CD4-positive, alpha-beta T cell treated with Interferon alpha-2 for 1 hour (primary cell): ENCODE measurements around the gene BBS9.
A peak's percentile ranks its signal among the peaks of the same experiment; 100 is the strongest.
"Not testable (repeated sequence)": the region's sequence is repeated elsewhere in the genome, so short reads cannot be mapped to it uniquely, and the experiment has no call there.

ENCODE experiments used
- DNase-seq, 2 donors: peaks; one replicate each; pipeline ENCODE4 v3.0.0-alpha.2; 2020 to 2022

BBS9 gene

DNA sequence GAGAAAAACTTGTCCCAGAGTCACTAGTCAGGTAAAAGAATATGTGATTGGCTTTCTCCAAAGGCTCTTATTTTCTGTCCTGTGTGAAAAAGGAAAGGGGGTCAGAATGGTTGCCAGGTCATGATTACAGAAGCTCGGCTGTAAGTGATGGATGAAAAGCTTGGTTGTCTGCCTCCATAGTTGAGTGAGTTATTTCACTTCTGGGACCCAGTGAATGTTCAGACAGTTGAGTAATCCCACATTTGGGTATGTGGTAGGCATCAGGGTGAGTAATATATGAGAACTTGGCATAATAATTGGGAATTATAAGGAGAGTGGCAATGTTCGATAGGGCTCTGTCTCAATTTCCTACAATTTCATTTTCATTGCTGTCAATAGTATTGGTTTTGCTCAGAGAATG lies 72.5 kb downstream of the BBS9 start:
- no peak for DNase-seq

- DNase-seq = no peak
Observed at GRCh38 chr7:33210958-33211357, 81.6 kb downstream of the BBS9 start.

DNA sequence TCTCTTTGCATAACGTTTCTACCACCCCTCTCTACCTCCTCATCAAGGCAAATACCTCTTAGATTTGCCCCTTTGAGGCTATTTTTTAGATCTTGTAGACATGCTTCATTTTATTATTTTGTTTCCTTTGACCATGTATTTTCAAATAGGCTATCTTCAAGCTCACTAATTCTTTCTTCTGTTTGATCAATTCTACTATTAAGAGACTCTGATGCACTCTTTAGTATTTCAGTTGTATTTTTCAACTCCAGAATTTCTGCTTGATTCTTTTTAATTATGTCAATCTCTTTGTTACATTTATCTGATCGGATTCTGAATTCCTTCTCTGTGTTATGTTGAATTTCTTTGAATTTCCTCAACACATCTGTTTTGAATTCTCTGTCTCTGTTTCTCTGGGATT lies 82.8 kb downstream of the BBS9 start:
- no peak for DNase-seq

DNA sequence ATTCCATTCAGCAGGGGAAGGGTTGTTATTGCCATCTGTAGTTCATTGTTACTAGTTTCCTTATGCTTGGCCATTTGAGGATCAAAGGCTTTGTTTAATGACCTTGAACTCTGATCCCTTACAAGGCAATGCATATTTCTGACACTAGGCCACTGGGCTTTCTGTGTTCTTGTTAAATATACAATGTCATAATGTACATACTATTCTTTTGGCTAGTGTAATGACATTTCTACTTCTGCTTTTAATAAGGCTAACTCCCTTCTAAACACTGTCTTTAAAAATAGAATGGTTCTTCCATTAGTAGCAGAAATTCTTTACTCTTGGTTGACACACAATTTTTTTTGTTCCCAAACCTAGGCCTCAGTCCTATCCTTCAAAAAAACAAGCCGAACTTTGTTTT lies 86.6 kb downstream of the BBS9 start:
- DNase-seq = no peak

DNA sequence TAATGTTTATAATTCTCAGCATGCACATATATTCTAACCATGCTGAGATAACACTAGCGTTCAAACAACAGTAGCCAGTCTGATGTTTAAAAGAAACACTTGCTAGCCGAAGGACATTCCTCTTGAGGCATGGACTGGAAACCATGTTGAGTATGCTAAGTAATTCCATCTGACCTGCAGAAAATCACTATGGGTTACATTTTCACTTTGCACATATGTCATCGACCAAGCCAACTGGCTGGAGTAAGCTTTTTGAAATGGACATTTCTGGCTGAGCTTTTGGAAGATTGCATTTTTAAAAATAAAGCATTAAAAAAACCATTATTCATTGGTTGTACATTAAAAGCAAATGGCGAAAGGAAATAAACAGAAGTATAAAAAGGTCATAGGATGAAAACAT lies 88.2 kb downstream of the BBS9 start:
- DNase-seq = no peak

DNA sequence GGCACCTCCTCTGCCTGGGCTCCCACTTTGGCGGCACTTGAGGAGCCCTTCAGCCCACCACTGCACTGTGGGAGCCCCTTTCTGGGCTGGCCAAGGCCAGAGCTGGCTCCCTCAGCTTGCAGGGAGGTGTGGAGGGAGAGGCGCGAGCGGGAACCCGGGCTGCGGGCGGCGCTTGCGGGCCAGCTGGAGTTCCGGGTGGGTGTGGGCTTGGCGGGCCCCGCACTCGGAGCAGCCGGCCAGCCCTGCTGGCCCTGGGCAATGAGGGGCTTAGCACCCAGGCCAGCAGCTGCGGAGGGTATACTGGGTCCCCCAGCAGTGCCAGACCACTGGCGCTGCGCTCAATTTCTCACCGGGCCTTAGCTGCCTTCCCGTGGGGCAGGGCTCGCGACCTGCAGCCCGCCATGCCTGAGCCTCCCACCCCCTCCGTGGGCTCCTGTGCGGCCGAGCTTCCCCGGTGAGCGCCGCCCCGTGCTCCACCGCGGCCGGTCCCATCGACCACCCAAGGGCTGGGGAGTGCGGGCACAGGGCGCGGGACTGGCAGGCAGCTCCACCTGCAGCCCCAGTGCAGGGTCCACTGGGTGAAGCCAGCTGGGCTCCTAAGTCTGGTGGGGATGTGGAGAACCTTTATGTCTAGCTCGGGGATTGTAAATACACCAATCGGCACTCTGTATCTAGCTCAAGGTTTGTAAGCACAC lies 89.6 kb downstream of the BBS9 start:
- DNase-seq = not testable (repeated sequence)

GRCh38 chr7:33220231-33220630 lies 90.9 kb downstream of the BBS9 start:
- no peak for DNase-seq

- no peak for DNase-seq
Observed at GRCh38 chr7:33221390-33221789, 92.0 kb downstream of the BBS9 start.

DNA sequence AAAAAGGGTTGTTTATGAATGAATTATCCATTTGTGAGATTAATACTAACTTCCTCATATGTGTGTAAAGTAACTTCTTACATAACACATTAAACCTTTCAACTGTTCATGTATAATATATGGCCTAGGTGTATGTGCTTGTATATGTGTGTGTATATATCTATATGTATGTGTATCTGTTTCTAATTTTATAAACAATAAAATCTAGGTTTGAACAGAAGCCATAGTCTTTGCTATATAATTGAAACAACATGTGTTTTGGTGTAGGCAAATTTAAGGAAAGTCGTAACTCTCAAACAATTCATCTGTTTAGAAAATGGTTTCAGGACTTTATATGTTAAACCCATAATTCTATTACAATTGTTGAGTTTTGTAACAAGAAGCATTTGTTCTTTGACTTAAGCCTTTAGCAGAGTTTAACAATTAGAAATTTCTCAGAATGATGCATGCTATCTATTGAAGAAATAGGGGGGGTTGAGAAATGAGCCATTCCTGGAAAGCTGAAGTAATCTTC lies 103.3 kb downstream of the BBS9 start:
- DNase-seq = no peak

- DNase-seq = no peak
Observed at GRCh38 chr7:33233659-33234058, 104.3 kb downstream of the BBS9 start.

DNA sequence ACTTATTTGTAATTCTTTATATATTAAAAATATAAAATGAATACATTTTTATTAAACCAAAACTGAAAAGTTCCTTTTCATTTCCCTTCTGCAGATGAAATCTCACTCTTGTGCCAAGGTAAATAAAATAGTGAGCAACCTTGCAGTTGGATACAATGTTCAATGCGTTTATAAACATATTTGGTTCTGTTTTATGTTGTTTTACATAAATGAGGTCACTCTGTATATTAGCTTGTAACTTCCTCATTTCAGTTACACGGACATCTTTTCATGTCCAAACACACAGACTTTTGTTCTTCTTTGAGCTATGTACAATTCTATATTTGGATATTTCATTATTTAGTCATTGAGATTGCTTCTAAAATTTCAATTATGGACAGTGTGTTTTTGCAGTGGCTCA lies 107.7 kb downstream of the BBS9 start:
- no peak for DNase-seq

DNA sequence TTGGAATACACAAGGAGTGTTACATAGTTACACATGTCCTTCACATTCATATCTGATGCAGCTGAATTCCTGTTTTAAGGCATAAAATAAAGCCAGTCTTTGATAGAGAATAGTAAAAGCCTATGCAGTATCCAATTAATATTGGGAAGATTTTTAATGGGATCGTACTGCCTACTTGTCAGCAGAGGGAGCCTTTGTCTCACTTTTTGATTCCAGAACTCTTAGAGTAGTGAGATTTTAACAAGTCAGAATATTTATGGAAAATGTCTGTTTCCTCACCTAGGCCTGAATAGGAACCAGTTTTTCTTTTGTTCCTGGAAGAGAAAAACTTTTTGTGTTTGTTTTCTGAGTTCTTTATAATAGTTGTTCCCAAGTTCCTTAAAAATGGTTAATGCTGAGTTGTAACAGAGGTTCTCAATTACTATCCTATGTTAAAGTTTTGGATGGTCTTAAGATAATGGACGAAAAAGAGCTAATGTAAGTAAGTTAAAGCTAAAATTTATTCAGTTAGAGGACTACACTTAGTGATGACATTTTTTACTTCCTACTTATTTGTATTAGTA lies 114.0 kb downstream of the BBS9 start:
- peak in 1 of 2 donors; percentile 9 for DNase-seq

GRCh38 chr7:33248671-33249070 lies 119.3 kb downstream of the BBS9 start:
- DNase-seq = no peak

GRCh38 chr7:33250421-33250871 lies 121.1 kb downstream of the BBS9 start:
- no peak for DNase-seq

- no peak for DNase-seq
Observed at GRCh38 chr7:33251301-33251700, 121.9 kb downstream of the BBS9 start.

DNA sequence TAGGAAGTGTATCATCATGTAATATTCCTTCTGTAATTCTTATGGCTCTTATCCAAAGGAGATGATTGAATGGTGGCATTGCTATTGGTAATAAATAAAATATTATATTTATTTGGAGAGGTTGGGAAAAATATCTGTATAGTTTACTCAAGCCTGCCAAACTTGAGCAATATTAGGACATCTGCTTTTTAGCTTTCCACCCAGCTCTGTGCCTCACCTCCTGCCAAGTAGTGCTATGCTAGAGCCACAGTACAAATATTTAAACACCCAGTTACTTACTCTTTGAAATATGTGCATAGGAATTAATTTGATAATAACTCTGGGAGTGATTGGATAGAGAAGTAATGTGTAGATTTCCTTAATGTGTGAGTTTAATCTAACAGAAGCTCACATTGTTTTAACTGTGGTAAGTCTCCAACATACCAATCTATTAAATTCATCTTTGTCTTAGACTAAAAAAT lies 129.2 kb downstream of the BBS9 start:
- DNase-seq = no peak

- no peak for DNase-seq
Observed at GRCh38 chr7:33261585-33261984, 132.2 kb downstream of the BBS9 start.

- DNase-seq = no peak
Observed at GRCh38 chr7:33262476-33262875, 133.1 kb downstream of the BBS9 start.

- not testable (repeated sequence) for DNase-seq
Observed at GRCh38 chr7:33271839-33272371, 142.5 kb downstream of the BBS9 start.

DNA sequence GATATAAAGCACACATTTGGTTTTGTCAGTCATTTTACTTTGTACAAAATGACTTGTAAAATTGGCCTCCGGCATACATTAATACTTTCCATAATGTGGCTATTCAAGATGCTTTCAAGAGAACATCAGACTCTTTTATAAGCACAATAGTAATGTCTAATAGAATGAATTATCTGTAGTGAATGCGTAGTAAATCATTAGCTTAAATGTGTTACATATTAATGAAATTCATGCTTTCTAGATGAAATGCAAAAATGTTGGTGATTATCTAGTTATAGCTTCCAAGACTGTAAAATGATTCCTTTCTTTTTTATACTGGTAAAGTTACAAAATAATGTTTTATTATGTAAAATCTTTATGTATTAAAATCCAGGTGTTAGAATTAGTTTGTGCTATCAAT lies 144.0 kb downstream of the BBS9 start:
- no peak for DNase-seq

- DNase-seq = no peak
Observed at GRCh38 chr7:33276325-33276724, 147.0 kb downstream of the BBS9 start.

- DNase-seq = no peak
Observed at GRCh38 chr7:33276729-33277128, 147.4 kb downstream of the BBS9 start.

GRCh38 chr7:33278095-33278494 lies 148.7 kb downstream of the BBS9 start:
- DNase-seq = no peak

GRCh38 chr7:33286501-33286900 lies 157.1 kb downstream of the BBS9 start:
- no peak for DNase-seq
